ENCODE measurements around the gene RPL13. TPM values are rescaled to one million over a fixed set of nuclear protein-coding genes. Genes with fewer than 3 reads are reported as not detected.
"Not testable (repeated sequence)": the region's sequence is repeated elsewhere in the genome, so short reads cannot be mapped to it uniquely, and the experiment has no call there.

RPL13 gene
- total RNA-seq, 1 donor from 2014 or later = 17,833 TPM

DNA sequence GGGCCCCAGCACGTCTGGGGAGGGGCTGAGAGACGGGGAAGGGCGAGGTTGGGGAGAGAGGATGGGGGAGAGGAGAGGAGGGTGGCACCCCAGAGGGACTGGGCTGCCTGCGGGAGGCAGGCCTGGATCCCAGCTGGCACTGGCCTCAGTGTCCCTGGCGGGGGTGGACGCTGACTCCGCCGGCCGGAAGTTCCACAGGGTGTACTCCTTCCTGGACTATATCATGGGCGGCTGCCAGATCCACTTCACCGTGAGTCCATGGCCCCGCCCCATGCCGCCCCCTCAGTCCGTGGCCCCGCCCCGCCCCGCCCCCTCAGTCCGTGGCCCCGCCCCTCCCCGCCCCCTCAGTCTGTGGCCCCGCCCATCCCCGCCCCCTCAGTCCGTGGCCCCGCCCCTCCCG, 26.4 kb downstream of the RPL13 start:
- Histone ChIP-seq H3K36me3 (ENCODE audit: control insufficient read depth, insufficient read depth, low read length) (no peaks in the 10 kb centered on the region), H3K27me3 (ENCODE audit: control insufficient read depth, insufficient read depth, low read length) (no peaks in the 10 kb centered on the region), H3K4me3 (ENCODE audit: low read depth, low read length) (no peak overlapping the region)
- DNase-seq (ENCODE audit: low read depth) = no peak
- TF ChIP-seq, protein P1, sequence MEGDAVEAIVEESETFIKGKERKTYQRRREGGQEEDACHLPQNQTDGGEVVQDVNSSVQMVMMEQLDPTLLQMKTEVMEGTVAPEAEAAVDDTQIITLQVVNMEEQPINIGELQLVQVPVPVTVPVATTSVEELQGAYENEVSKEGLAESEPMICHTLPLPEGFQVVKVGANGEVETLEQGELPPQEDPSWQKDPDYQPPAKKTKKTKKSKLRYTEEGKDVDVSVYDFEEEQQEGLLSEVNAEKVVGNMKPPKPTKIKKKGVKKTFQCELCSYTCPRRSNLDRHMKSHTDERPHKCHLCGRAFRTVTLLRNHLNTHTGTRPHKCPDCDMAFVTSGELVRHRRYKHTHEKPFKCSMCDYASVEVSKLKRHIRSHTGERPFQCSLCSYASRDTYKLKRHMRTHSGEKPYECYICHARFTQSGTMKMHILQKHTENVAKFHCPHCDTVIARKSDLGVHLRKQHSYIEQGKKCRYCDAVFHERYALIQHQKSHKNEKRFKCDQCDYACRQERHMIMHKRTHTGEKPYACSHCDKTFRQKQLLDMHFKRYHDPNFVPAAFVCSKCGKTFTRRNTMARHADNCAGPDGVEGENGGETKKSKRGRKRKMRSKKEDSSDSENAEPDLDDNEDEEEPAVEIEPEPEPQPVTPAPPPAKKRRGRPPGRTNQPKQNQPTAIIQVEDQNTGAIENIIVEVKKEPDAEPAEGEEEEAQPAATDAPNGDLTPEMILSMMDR (IDR thresholded peaks at IDR 0.05; ENCODE audit: insufficient read depth, low read length, poor library complexity, severe bottlenecking) = no peak

DNA sequence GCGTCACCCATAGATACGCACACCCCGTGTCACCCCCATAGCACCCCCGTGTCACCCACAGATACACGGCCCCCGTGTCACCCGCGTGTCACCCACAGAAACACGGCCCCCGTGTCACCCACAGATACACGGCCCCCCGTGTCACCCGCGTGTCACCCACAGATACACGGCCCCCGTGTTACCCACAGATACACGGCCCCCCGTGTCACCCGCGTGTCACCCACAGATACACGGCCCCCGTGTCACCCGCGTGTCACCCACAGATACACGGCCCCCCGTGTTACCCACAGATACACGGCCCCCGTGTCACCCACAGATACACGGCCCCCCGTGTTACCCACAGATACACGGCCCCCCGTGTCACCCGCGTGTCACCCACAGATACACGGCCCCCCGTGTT, 27.2 kb downstream of the RPL13 start:
- H3K27me3 ChIP-seq (ENCODE audit: control insufficient read depth, insufficient read depth, low read length); H3K4me3 ChIP-seq (ENCODE audit: low read depth, low read length); H3K36me3 ChIP-seq (ENCODE audit: control insufficient read depth, insufficient read depth, low read length); DNase-seq (ENCODE audit: low read depth): not testable (repeated sequence)

DNA sequence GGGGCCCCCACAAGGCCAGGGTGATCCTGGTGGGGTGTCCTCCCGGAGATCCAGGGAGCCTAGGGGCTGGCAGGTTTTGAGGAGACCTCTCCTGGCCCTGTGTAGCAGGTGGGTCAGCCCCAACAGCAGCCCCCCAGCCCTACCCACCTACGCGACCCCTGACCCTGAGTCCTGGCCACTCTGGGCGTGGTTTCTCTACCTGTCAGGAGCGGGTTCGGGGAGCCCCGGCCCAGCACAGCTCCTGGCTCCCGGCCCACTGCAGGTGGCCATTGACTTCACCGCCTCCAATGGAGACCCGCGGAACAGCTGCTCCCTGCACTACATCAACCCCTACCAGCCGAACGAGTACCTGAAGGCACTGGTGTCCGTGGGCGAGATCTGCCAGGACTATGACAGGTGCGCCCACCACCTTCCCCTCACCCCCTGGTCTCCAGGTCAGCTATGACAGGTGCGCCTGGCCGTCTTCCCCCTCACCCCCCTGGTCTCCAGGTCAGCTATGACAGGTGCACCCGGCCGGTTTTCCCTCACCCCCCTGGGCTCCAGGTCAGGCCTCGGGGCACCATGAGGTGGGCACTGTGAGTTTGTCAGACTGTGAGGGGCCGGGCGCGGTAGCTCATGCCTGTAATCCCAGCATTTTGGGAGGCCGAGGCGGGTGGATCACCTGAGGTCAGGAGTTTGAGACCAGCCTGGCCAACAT, 28.1 kb downstream of the RPL13 start:
- DNase-seq (ENCODE audit: low read depth) = no peak
- no peaks in the 10 kb centered on the region for H3K36me3 ChIP-seq (ENCODE audit: control insufficient read depth, insufficient read depth, low read length)
- no peaks in the 10 kb centered on the region for H3K27me3 ChIP-seq (ENCODE audit: control insufficient read depth, insufficient read depth, low read length)
- H3K4me3 ChIP-seq (ENCODE audit: low read depth, low read length) = no peak overlapping the region
- TF ChIP-seq, protein P1 (IDR thresholded peaks at IDR 0.05; ENCODE audit: insufficient read depth, low read length, poor library complexity, severe bottlenecking) = no peak

DNA sequence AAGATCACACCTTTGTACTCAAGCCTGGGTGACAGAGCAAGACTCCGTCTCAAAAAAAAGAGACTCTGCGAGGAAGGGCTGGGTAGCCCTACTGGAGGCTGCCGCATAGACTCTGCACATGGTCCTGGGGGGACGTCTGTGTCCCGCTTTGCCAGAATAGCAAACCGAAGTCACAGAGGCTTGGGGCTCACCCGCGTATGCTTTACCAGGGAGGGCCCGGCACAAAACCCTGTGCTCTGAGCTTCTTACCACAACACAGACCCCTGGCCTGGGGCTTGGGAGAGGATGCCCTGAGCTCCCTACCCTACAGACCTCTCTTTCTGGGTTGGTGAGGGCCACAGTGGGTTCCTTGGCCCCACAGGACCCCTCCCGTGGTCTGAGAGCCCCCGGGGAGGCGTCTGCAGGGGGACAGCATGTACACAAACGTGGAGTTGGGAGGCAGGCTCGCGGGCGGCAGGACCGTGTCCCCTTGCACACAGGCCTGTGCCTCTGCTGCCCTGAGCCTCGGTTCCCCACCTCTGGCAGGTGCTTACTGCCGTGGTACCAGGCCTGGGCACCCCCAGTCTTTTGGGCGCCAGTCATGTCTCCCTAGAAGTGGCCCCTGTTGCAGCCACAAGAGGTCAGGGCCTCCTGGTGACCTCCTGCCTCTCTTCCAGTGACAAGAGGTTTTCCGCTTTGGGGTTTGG, 28.9 kb downstream of the RPL13 start:
- DNase-seq (ENCODE audit: low read depth) = no peak
- Histone ChIP-seq H3K36me3 (ENCODE audit: control insufficient read depth, insufficient read depth, low read length) (no peaks in the 10 kb centered on the region), H3K27me3 (ENCODE audit: control insufficient read depth, insufficient read depth, low read length) (no peaks in the 10 kb centered on the region), H3K4me3 (ENCODE audit: low read depth, low read length) (no peak overlapping the region)
- TF ChIP-seq, protein P1 (IDR thresholded peaks at IDR 0.05; ENCODE audit: insufficient read depth, low read length, poor library complexity, severe bottlenecking) = no peak

DNA sequence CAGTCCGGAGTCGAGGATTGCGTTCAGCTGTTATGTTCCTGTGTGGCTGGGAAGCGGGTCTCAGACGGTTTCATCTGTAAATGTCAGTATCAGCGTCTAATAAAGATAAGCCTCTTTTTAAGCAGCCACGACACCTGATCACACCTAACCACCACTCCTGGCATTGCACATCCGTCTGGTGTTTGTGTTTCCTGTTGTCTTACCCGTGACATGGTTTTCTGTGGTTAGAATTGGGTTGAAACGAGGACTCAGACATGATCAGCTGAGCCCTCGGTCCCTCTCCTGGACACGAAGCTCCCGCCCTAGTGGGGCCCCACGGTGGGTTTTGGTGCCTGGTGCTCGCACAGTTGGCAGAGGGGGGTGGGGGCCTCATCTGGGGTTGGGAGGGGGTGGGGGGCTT, 33.4 kb downstream of the RPL13 start:
- DNase-seq (ENCODE audit: low read depth) = no peak
- Histone ChIP-seq H3K4me3 (ENCODE audit: low read depth, low read length) (no peak overlapping the region), H3K27me3 (ENCODE audit: control insufficient read depth, insufficient read depth, low read length) (no peaks in the 10 kb centered on the region), H3K36me3 (ENCODE audit: control insufficient read depth, insufficient read depth, low read length) (no peaks in the 10 kb centered on the region)
- TF ChIP-seq, protein P1 (IDR thresholded peaks at IDR 0.05; ENCODE audit: insufficient read depth, low read length, poor library complexity, severe bottlenecking) = no peak

DNA sequence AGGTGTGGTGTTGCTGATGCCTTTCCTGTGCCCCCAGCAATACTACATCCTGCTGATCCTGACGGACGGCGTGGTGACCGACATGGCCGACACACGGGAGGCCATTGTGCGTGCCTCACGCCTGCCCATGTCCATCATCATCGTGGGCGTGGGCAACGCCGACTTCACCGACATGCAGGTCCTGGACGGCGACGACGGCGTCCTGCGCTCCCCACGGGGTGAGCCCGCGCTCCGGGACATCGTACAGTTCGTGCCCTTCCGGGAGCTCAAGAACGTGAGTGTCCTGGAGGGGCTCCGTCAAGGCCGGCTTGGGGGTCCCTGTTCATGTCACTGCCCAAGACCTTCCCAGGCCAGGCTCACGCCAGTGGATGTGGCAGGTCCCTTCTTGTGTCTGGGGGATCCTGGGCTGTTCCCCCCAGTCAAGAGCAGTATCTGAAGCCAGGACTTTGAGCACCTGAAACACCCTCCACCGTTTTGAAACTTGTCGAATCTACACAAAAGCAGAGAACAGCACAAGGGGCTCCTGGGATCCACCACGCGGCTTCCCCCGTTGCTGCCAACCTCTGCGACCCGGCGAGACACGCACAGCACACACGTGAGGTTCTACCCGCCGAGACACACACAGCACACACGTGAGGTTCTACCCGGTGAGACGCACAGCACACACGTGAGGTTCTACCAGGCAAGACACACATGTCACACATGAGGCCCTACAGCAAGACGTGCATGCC, 35.0 kb downstream of the RPL13 start:
- no peak overlapping the region for H3K4me3 ChIP-seq (ENCODE audit: low read depth, low read length)
- no peaks in the 10 kb centered on the region for H3K36me3 ChIP-seq (ENCODE audit: control insufficient read depth, insufficient read depth, low read length)
- TF ChIP-seq, protein P1 (IDR thresholded peaks at IDR 0.05; ENCODE audit: insufficient read depth, low read length, poor library complexity, severe bottlenecking) = no peak
- H3K27me3 ChIP-seq (ENCODE audit: control insufficient read depth, insufficient read depth, low read length) = no peaks in the 10 kb centered on the region
- DNase-seq (ENCODE audit: low read depth) = no peak
